WTC11 (cell line): Measurements from ENCODE around the gene ARHGAP22. TPM values are rescaled to one million over a fixed set of nuclear protein-coding genes. Genes with fewer than 3 reads are reported as not detected.

ENCODE experiments used
- ATAC-seq: fragments of 200-7000 bp; cut with Tn5 transposase; 2 replicates; pipeline ENCODE4 v1.10.0; 2021; ENCODE audit warnings: mild to moderate bottlenecking, moderate library complexity
- CTCF ChIA-PET: fragments of 300-600 bp; sonication (Branson Sonifier 250); formaldehyde crosslinking; loops from one replicate; lab custom pipeline; 2021; ENCODE audit warnings: antibody characterized with exemption; lab: Charles Lee
- POLR2A ChIA-PET: fragments of 350-600 bp; sonication (Branson Sonifier 250); formaldehyde crosslinking; loops from one replicate; lab custom pipeline; 2021; ENCODE audit warnings: antibody characterized with exemption; lab: Charles Lee
- DNase-seq: peaks from one replicate; pipeline ENCODE4 v3.0.0; 2021; ENCODE audit warnings: low spot score
- H3K27ac Mint-ChIP-seq: 2 replicates; pipeline ENCODE4 v1.8.0; 2021; ENCODE audit warnings: mixed read lengths
- H3K27me3 Mint-ChIP-seq: 2 replicates; pipeline ENCODE4 v1.8.0; 2021; ENCODE audit warnings: low read depth, mild to moderate bottlenecking, moderate library complexity, mixed read lengths
- H3K36me3 Mint-ChIP-seq: 2 replicates; pipeline ENCODE4 v1.8.0; 2021; ENCODE audit warnings: mixed read lengths
- H3K4me1 Mint-ChIP-seq: 2 replicates; pipeline ENCODE4 v1.8.0; 2022; ENCODE audit warnings: mixed read lengths
- H3K4me3 Mint-ChIP-seq: 2 replicates; pipeline ENCODE4 v1.8.0; 2021; ENCODE audit warnings: mild to moderate bottlenecking, moderate library complexity, mixed read lengths
- H3K9me3 Mint-ChIP-seq: 2 replicates; pipeline ENCODE4 v1.8.0; 2021; ENCODE audit warnings: mixed read lengths
- ELF4 ChIP-seq: sonication (generic); formaldehyde crosslinking; IDR thresholded peaks from 2 replicates; pipeline ENCODE4 v1.8.1; 2022; ENCODE audit warnings: low read depth, mild to moderate bottlenecking, moderate library complexity, missing genetic modification reagents
- EMX1 ChIP-seq: fragments of 250-450 bp; sonication (Bioruptor Pico); IDR thresholded peaks from 2 replicates; pipeline ENCODE4 v1.8.0; 2021; ENCODE audit warnings: mild to moderate bottlenecking
- FOXK1 ChIP-seq: sonication (generic); formaldehyde crosslinking; IDR thresholded peaks from 2 replicates; pipeline ENCODE4 v1.8.0; 2022; ENCODE audit warnings: mild to moderate bottlenecking, moderate library complexity, missing genetic modification reagents
- FOXP1 ChIP-seq: sonication (generic); formaldehyde crosslinking; IDR thresholded peaks from 2 replicates; pipeline ENCODE4 v1.8.0; 2022; ENCODE audit warnings: missing genetic modification reagents, mild to moderate bottlenecking, moderate library complexity, borderline replicate concordance
- GRHL2 ChIP-seq: fragments of 250-450 bp; sonication (Bioruptor Pico); IDR thresholded peaks from 2 replicates; pipeline ENCODE4 v1.8.0; 2022; ENCODE audit warnings: mild to moderate bottlenecking, moderate library complexity; ENCODE audit not compliant: insufficient replicate concordance, severe bottlenecking
- MXD4 ChIP-seq: fragments of 250-450 bp; sonication (Bioruptor Pico); IDR thresholded peaks from 2 replicates; pipeline ENCODE4 v1.8.0; 2021; ENCODE audit warnings: mild to moderate bottlenecking, moderate library complexity, borderline replicate concordance
- NFATC4 ChIP-seq: fragments of 250-450 bp; sonication (Bioruptor Pico); IDR thresholded peaks from 2 replicates; pipeline ENCODE4 v1.9.0; 2021; ENCODE audit warnings: mild to moderate bottlenecking
- NR1H2 ChIP-seq: sonication (generic); formaldehyde crosslinking; IDR thresholded peaks from 2 replicates; pipeline ENCODE4 v1.9.0; 2021; ENCODE audit warnings: mild to moderate bottlenecking, moderate library complexity, missing genetic modification reagents
- RELA ChIP-seq: sonication (generic); formaldehyde crosslinking; IDR thresholded peaks from 2 replicates; pipeline ENCODE4 v1.8.1; 2022; ENCODE audit warnings: missing genetic modification reagents, mild to moderate bottlenecking, borderline replicate concordance
- SMAD3 ChIP-seq: sonication (generic); formaldehyde crosslinking; IDR thresholded peaks from 2 replicates; pipeline ENCODE4 v1.8.0; 2022; ENCODE audit warnings: missing genetic modification reagents, mild to moderate bottlenecking, borderline replicate concordance
- TEAD4 ChIP-seq: sonication (generic); formaldehyde crosslinking; IDR thresholded peaks from 2 replicates; pipeline ENCODE4 v1.8.0; 2022; ENCODE audit warnings: mild to moderate bottlenecking, missing genetic modification reagents
- ZNF121 ChIP-seq: sonication (generic); formaldehyde crosslinking; IDR thresholded peaks from 2 replicates; pipeline ENCODE4 v1.8.0; 2023; ENCODE audit warnings: missing genetic modification reagents
- ZNF232 ChIP-seq: sonication (generic); formaldehyde crosslinking; IDR thresholded peaks from 2 replicates; pipeline ENCODE4 v1.8.0; 2022; ENCODE audit warnings: mild to moderate bottlenecking, missing genetic modification reagents
- ZNF416 ChIP-seq: fragments of 250-450 bp; sonication (Bioruptor Pico); IDR thresholded peaks from 2 replicates; pipeline ENCODE4 v1.9.0; 2021; ENCODE audit warnings: mild to moderate bottlenecking, inconsistent platforms
- ZNF423 ChIP-seq: fragments of 250-450 bp; sonication (Bioruptor Pico); IDR thresholded peaks from 2 replicates; pipeline ENCODE4 v2.1.2; 2022; ENCODE audit warnings: mild to moderate bottlenecking, moderate library complexity
- total RNA-seq: library from RNA; stranded (reverse); gene quantifications from 3 replicates; pipeline ENCODE4 v1.2.3, GENCODE V29; 2021
- TF ChIP-seq, protein P1 (sequence below): fragments of 250-450 bp; sonication (Bioruptor Pico); conservative IDR thresholded peaks from 2 replicates; pipeline ENCODE4 v1.9.0; 2021; ENCODE audit warnings: mild to moderate bottlenecking
- TF ChIP-seq, protein P2 (sequence below): sonication (generic); formaldehyde crosslinking; conservative IDR thresholded peaks from 2 replicates; pipeline ENCODE4 v1.8.1; 2023; ENCODE audit warnings: mild to moderate bottlenecking, low read depth, missing genetic modification reagents, moderate library complexity
- TF ChIP-seq, protein P3 (sequence below): sonication (generic); formaldehyde crosslinking; IDR thresholded peaks from 2 replicates; pipeline ENCODE4 v1.8.0; 2023; ENCODE audit warnings: missing genetic modification reagents
- TF ChIP-seq, protein P4 (sequence below): sonication (generic); formaldehyde crosslinking; IDR thresholded peaks from 2 replicates; pipeline ENCODE4 v1.8.1; 2022; ENCODE audit warnings: mild to moderate bottlenecking, missing genetic modification reagents, moderate library complexity, borderline replicate concordance
- TF ChIP-seq, protein P5 (sequence below): sonication (generic); formaldehyde crosslinking; IDR thresholded peaks from 2 replicates; pipeline ENCODE4 v1.8.1; 2022; ENCODE audit warnings: low read depth, mild to moderate bottlenecking, moderate library complexity, missing genetic modification reagents, borderline replicate concordance
- TF ChIP-seq, protein P6 (sequence below): fragments of 250-450 bp; sonication (Bioruptor Pico); IDR thresholded peaks from 2 replicates; pipeline ENCODE4 v2.1.2; 2022; ENCODE audit warnings: mild to moderate bottlenecking, moderate library complexity
- TF ChIP-seq, protein P7 (sequence below): sonication (generic); formaldehyde crosslinking; IDR thresholded peaks from 2 replicates; pipeline ENCODE4 v1.8.1; 2022; ENCODE audit warnings: missing genetic modification reagents, borderline replicate concordance
- TF ChIP-seq, protein P8 (sequence below): sonication (generic); formaldehyde crosslinking; IDR thresholded peaks from 2 replicates; pipeline ENCODE4 v1.8.1; 2023; ENCODE audit warnings: mild to moderate bottlenecking, missing genetic modification reagents, moderate library complexity

ARHGAP22 gene
- total RNA-seq, 1 experiment from 2014 or later: 8.6 TPM

DNA sequence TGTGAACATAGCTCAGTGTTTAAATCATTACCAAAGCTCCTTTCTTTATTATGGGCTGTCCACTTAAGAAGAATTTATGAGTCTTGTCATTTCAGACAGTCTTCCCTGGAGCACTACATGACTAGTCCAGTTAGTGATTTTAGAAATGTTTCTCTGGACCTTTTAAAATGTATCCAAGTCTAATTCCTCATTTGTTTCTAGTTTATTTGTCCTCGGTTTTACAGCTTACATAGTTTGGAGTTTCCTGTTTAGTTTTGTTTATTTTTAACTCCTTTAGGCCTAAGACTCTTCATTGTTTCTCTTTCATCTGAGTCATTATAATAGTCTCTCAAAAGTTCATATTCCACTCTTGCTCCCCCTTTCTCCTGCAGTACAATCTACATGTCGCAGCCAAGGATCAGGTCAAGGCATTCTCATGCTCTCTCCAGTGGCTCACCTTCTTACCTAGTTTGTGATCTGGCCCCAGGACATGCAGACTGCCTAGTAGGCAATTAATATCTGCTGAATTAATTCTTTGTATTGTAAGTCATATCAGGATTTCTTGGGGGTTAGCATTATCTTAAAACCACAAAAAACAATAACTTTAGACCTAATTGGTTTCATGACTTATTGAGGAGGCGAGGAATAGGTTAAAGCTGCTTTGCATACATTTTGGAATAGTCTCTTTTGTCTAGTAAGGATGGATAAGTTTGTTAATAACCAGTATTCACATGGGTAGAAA, 204.6 kb downstream of the ARHGAP22 start:
- POLR2A ChIA-PET: no interaction called here
- peak overlapping the region; percentile 81 for H3K27ac Mint-ChIP-seq
- H3K4me1 Mint-ChIP-seq: peaks cover 34% of the 10 kb centered on the region
- H3K4me3 Mint-ChIP-seq: no peak overlapping the region
- TF ChIP-seq FOXP1 (CRISPR knock-in tag) (no peak), ELF4 (CRISPR knock-in tag) (no peak), ZNF423 (no peak), GRHL2 (no peak), ZNF232 (CRISPR knock-in tag) (no peak), TEAD4 (CRISPR knock-in tag) (no peak), ZNF416 (no peak), RELA (CRISPR knock-in tag) (no peak), EMX1 (CRISPR knock-in tag) (no peak)
- TF ChIP-seq, protein P1, sequence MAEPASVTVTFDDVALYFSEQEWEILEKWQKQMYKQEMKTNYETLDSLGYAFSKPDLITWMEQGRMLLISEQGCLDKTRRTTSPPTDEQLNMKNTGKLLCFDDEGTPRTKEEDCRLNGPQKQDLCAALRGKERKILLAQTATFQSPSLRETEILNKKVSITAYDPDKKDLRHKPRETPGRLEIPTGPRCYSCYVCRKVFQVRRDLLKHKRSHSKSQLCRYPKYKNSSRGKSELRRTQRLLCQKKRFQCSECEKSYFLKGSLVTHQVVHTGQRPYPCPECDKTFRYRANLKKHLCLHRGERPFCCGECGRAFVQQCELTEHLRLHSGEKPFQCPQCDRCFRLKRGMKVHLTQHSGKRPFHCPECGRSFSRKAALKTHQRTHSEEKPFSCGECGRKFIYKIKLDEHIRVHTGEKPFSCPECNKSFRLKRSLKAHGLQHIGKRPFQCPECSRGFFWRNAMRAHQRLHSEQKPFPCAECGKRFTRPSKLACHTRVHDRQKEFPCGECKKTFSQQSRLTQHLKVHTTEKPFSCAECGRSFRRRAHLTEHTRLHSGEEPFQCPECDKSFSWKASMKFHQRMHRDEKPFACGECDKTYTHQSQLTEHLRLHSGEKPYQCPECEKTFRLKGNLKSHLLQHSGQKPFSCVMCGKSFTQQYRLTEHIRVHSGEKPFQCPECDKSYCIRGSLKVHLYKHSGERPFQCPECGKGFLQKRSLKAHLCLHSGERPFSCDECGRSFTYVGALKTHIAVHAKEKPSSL: no peak
- TF ChIP-seq, protein P2, sequence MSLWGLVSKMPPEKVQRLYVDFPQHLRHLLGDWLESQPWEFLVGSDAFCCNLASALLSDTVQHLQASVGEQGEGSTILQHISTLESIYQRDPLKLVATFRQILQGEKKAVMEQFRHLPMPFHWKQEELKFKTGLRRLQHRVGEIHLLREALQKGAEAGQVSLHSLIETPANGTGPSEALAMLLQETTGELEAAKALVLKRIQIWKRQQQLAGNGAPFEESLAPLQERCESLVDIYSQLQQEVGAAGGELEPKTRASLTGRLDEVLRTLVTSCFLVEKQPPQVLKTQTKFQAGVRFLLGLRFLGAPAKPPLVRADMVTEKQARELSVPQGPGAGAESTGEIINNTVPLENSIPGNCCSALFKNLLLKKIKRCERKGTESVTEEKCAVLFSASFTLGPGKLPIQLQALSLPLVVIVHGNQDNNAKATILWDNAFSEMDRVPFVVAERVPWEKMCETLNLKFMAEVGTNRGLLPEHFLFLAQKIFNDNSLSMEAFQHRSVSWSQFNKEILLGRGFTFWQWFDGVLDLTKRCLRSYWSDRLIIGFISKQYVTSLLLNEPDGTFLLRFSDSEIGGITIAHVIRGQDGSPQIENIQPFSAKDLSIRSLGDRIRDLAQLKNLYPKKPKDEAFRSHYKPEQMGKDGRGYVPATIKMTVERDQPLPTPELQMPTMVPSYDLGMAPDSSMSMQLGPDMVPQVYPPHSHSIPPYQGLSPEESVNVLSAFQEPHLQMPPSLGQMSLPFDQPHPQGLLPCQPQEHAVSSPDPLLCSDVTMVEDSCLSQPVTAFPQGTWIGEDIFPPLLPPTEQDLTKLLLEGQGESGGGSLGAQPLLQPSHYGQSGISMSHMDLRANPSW (CRISPR knock-in tag): no peak
- TF ChIP-seq, protein P3, sequence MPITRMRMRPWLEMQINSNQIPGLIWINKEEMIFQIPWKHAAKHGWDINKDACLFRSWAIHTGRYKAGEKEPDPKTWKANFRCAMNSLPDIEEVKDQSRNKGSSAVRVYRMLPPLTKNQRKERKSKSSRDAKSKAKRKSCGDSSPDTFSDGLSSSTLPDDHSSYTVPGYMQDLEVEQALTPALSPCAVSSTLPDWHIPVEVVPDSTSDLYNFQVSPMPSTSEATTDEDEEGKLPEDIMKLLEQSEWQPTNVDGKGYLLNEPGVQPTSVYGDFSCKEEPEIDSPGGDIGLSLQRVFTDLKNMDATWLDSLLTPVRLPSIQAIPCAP: no peak
- TF ChIP-seq, protein P4, sequence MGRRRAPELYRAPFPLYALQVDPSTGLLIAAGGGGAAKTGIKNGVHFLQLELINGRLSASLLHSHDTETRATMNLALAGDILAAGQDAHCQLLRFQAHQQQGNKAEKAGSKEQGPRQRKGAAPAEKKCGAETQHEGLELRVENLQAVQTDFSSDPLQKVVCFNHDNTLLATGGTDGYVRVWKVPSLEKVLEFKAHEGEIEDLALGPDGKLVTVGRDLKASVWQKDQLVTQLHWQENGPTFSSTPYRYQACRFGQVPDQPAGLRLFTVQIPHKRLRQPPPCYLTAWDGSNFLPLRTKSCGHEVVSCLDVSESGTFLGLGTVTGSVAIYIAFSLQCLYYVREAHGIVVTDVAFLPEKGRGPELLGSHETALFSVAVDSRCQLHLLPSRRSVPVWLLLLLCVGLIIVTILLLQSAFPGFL (CRISPR knock-in tag): no peak
- TF ChIP-seq, protein P5, sequence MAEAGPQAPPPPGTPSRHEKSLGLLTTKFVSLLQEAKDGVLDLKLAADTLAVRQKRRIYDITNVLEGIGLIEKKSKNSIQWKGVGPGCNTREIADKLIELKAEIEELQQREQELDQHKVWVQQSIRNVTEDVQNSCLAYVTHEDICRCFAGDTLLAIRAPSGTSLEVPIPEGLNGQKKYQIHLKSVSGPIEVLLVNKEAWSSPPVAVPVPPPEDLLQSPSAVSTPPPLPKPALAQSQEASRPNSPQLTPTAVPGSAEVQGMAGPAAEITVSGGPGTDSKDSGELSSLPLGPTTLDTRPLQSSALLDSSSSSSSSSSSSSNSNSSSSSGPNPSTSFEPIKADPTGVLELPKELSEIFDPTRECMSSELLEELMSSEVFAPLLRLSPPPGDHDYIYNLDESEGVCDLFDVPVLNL: no peak
- TF ChIP-seq, all 79 proteins: peak for 0
- Mint-ChIP-seq H3K9me3 (no peaks in the 10 kb centered on the region), H3K27me3 (no peaks in the 10 kb centered on the region), H3K36me3 (peaks cover 2% of the 10 kb centered on the region; the same call in 1 of the 2 replicates)
- CTCF ChIA-PET: interaction anchor here (1.1 to 1.9 kb wide), 2 partner anchors 45 to 258 kb away, joined by 3 to 9 read pairs; no protein-coding TSS in a partner anchor
- ATAC-seq: no peak
- no peak for DNase-seq

DNA sequence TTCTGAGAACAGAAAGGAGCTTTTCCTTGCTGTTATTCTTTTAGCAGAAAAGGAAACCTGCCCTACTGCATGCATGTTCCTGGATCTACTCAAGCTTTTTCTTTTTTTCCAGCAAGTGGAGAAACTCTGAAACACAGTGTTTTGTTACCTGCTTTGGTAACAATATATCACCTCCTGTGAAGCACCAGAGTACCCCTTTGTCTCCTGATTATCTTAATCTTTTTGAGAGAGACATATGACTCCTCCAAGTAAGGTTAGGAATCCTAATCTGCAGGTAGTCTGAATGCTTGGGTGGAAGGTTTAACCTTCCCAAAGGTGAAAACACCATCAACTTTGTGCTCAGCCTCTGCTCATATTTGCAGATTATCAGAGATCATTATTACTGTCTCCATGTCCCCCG, 205.3 kb downstream of the ARHGAP22 start:
- H3K27me3 Mint-ChIP-seq: no peaks in the 10 kb centered on the region
- H3K4me3 Mint-ChIP-seq: no peak overlapping the region
- no peaks in the 10 kb centered on the region for H3K9me3 Mint-ChIP-seq
- peaks cover 34% of the 10 kb centered on the region for H3K4me1 Mint-ChIP-seq
- ChIA-PET CTCF (interaction anchor here (0.9 to 1.9 kb wide), 4 partner anchors 19 to 259 kb away, joined by 3 to 9 read pairs (median 4); no protein-coding TSS in a partner anchor), POLR2A (no interaction called here)
- peak overlapping the region; percentile 81 for H3K27ac Mint-ChIP-seq
- DNase-seq (no peak), ATAC-seq (peak; percentile 76)
- no peaks in the 10 kb centered on the region for H3K36me3 Mint-ChIP-seq
- TF ChIP-seq NFATC4 (CRISPR knock-in tag): no peak
- no peak for TF ChIP-seq SMAD3
- no peak for TF ChIP-seq NR1H2
- TF ChIP-seq, protein P6, sequence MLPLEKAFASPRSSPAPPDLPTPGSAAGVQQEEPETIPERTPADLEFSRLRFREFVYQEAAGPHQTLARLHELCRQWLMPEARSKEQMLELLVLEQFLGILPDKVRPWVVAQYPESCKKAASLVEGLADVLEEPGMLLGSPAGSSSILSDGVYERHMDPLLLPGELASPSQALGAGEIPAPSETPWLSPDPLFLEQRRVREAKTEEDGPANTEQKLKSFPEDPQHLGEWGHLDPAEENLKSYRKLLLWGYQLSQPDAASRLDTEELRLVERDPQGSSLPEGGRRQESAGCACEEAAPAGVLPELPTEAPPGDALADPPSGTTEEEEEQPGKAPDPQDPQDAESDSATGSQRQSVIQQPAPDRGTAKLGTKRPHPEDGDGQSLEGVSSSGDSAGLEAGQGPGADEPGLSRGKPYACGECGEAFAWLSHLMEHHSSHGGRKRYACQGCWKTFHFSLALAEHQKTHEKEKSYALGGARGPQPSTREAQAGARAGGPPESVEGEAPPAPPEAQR (CRISPR knock-in tag): no peak
- TF ChIP-seq, protein P7, sequence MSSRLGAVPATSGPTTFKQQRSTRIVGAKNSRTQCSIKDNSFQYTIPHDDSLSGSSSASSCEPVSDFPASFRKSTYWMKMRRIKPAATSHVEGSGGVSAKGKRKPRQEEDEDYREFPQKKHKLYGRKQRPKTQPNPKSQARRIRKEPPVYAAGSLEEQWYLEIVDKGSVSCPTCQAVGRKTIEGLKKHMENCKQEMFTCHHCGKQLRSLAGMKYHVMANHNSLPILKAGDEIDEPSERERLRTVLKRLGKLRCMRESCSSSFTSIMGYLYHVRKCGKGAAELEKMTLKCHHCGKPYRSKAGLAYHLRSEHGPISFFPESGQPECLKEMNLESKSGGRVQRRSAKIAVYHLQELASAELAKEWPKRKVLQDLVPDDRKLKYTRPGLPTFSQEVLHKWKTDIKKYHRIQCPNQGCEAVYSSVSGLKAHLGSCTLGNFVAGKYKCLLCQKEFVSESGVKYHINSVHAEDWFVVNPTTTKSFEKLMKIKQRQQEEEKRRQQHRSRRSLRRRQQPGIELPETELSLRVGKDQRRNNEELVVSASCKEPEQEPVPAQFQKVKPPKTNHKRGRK (CRISPR knock-in tag): no peak
- no peak for TF ChIP-seq ZNF121
- no peak for TF ChIP-seq MXD4
- TF ChIP-seq ZNF423: no peak
- TF ChIP-seq, protein P8, sequence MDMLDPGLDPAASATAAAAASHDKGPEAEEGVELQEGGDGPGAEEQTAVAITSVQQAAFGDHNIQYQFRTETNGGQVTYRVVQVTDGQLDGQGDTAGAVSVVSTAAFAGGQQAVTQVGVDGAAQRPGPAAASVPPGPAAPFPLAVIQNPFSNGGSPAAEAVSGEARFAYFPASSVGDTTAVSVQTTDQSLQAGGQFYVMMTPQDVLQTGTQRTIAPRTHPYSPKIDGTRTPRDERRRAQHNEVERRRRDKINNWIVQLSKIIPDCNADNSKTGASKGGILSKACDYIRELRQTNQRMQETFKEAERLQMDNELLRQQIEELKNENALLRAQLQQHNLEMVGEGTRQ (CRISPR knock-in tag): no peak
- no peak for TF ChIP-seq FOXP1 (CRISPR knock-in tag)
- TF ChIP-seq FOXK1 (CRISPR knock-in tag): no peak
